Activated CD4-positive, alpha-beta T cell treated with anti-CD3 and anti-CD28 coated beads, Interleukin-2, Interleukin-4, amounts not matched to agents 100 ng/mL and 50 ng/mL, durations not matched to agents 16 hours and 8 hours (primary cell): Measurements from ENCODE around the gene PROKR2.

ENCODE experiments used
- DNase-seq: peaks from one replicate; pipeline ENCODE4 v3.0.0-alpha.2; 2020; ENCODE audit warnings: low spot score

The PROKR2 gene

GRCh38 chr20:5316188-5317158, at the start of gene PROKR2:
PROKR2 (minus strand) TSS chr20:5316954; CDS start chr20:5314369, 2,585 bp downstream.
- no peak for DNase-seq

- no peak for DNase-seq
Observed at GRCh38 chr20:5364997-5365597, 48.3 kb upstream of the PROKR2 start.

- DNase-seq = no peak
Observed at GRCh38 chr20:5364136-5364821, 47.5 kb upstream of the PROKR2 start.

- DNase-seq = no peak
Observed at GRCh38 chr20:5362771-5363170, 46.0 kb upstream of the PROKR2 start.

DNA sequence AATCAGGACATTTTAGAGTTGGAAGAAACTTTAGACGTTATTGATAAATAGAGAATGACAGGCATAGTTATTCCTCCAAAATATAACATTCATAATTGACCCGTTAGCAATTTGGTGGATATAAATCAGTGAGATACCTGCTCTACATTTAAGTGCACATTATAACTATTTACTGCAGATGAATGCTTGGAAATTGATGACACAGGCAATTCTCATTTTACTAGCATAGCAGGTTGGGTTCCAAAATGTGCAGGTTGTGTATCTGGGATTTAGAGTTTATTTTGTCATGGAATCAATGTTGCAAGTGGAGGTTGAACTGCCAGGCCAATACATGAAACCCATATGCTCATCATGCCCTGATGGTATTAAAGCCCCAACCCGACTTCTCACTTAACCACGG, 44.4 kb upstream of the PROKR2 start:
- no peak for DNase-seq

GRCh38 chr20:5357946-5358345, 41.2 kb upstream of the PROKR2 start:
- DNase-seq = no peak

- no peak for DNase-seq
Observed at GRCh38 chr20:5356941-5357340, 40.2 kb upstream of the PROKR2 start.

DNA sequence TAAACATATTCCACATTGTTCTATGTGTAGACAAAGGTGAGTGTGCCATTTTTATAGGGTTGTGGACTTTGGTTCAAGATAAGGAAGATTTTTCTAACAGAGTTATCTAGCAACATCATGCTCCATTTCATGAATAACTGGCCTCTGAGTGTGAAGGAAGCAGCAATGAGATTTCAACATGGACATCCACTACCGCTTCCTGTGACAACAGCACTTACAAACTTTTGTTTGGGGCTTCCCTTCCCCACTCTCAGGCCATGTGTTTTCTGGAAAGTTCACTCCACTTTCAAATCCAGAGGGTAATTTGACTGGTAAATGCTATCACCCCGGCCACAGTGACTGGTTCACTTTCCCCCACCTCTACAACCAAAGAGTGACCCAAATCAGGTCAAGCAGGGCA, 38.1 kb upstream of the PROKR2 start:
- no peak for DNase-seq

DNA sequence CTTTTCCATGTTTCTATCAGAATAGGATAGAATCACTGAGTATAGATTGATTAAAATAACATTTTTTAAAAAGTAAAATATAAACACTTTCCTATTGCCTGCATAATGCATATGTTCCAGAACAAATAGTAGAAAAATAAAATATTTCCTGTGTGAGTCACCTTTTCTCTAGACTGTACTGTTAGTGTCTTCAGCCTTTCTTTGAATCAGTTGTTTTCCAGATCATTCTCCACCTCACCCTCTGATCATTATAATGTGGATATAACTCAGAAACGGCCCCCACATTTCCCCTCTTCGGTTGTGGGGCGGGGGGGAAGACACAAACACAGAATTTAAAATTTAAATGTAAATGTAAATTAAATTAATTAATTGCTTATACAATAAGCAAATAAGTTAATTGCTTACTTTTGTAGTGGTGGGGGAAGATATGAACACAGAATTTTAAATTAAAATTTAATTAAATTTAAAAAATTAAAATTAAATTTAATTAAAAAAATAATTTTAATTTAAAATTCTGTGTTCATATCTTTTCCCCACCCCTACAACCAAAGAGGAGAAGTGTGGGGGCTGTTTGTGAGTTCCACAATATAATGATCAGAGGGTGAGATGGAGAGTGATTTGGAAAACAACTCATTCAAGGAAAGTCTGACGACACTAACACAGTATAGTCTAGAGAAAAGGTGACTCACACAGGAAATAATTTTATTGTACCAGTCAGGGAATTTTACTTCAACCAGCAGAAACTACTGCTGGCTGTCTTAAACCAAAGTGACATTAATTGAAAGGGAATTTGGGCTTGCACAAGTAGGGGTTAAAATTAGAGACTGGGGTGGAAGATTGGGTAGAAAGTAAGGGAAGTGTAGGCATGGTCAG, 37.1 kb upstream of the PROKR2 start:
- peak; percentile 18 for DNase-seq

GRCh38 chr20:5349448-5349847, 32.7 kb upstream of the PROKR2 start:
- DNase-seq = no peak

DNA sequence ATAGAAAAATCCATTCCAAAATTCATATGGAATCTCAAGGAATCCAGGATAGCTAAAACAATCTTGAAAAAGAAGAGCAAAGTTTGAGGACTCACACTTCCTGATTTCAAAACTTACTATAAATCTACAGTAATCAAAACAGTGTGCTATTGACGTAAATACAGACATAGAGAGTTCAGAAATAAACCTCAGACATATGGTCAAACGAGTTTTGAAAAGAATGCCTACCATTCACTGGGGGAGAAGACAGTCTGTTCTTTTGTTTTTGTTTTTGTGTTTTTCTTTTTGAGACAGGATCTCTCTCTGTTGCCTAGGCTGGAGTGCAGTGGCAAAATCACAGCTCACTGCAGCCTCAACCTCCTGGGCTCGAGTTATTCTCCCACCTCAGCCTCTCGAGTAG, 25.3 kb upstream of the PROKR2 start:
- DNase-seq = no peak

DNA sequence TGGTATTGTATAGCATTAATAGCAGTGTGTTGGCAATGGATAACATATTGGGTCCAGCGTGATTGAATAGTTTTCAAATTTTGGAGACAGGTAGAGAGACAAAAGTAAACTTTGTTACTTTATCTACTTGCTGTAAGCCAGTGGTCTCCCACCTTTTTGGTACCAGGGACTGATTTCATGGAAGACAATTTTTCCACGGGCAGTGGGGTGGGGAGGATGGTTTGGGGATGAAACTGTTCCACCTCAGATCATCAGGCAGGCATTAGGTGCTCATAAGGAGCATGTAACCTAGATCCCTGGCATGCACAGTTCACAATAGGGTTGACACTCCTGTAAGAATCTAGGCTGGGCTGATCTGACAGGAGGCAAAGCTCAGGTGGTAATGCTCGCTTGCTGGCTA, 14.6 kb upstream of the PROKR2 start:
- no peak for DNase-seq

- DNase-seq = no peak
Observed at GRCh38 chr20:5328268-5328667, 11.5 kb upstream of the PROKR2 start.

DNA sequence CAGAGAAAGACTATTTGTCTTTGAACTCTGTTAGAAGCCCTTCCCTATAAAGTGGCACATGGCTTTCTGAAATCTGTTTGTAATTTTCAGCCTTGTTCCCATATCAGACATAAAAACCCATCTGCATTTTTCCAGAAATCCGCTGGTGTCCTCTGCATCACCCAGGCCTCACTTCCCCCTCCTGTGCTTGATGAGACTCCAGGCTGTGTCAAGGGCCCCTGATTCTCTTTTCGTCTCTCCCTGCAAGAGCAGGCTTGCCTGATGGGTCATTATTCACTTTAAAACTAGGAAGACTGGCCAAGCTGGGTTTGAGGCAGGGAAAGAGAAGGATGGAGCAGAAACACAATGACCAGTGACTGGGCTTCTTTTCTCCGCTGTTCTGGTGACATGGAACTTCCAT, 10.6 kb upstream of the PROKR2 start:
- DNase-seq = no peak

DNA sequence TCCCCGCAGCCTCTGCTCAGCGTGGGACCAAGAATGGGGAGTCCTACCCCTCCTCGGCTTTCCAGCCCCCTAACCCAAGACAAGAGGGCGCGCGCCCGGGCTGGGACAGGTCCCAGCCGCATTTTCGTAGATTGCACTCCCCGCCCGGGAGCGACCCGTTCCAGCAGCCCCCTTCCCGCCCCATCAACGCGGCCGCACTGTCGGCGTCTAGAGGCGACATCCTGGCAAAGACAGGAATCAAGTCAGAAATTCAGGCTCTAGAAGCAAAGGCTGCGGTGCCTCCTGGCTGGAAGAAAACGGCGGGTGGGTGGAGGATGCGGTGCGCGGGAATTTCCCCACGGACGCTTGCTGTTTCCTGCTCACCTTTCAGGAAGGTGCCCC, 957 bp downstream of the PROKR2 start:
- DNase-seq = no peak

- DNase-seq = no peak
Observed at GRCh38 chr20:5313916-5314315, 2.8 kb downstream of the PROKR2 start.

DNA sequence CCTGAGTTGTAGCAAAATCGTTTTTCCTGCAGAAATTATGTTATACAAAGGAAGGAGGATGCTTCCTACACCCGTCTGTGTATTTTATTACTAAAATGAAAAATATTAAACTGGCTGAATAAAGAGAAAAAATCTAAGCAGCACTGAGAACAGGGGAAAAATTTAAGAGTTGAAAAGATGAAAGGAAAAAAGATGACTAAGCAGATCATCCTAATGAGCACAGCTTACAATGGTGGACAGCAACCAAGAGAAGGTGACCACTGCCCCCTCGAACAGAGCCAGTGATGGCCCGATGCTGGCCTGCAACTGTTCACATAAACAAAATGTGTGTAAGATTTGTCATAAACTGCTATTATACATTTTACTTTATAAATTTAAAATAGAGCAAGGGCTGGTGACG, 4.2 kb downstream of the PROKR2 start:
- no peak for DNase-seq

GRCh38 chr20:5309971-5310370, 6.8 kb downstream of the PROKR2 start:
- no peak for DNase-seq

- no peak for DNase-seq
Observed at GRCh38 chr20:5298811-5299210, 17.9 kb downstream of the PROKR2 start.

DNA sequence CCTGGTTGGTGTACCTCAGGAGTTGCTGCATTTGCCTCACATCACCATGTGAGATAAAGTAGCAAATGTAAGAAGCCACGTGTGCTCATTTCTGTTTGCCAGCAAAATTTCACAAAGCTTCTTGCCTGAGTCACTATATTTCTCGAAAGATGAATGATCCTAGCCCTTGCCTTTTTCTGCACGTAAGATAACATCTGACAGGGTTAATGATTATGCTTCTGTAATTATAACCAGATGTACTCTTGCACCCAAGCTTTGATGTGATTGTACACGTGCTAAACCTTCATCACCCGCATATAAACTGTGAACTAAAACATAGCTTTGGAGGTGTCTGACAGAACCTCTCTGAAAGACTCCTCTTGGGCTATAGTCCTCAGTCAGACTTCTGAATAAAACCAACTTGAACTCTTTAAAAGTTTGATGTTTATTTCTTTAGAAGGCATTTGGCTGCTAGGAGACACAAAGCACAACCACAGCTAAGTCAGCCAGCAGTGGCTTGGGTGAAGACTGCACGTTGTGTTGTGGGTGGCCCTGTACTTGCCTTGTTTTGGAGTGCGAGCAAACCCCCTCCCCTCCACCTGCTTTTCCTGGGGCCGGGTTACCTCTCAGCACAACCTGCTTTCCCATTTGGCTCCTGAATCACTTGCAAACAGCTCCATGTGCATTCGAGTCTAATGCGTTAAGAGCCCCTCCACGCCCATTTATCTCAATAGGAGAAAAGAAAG, 19.3 kb downstream of the PROKR2 start:
- DNase-seq = no peak

DNA sequence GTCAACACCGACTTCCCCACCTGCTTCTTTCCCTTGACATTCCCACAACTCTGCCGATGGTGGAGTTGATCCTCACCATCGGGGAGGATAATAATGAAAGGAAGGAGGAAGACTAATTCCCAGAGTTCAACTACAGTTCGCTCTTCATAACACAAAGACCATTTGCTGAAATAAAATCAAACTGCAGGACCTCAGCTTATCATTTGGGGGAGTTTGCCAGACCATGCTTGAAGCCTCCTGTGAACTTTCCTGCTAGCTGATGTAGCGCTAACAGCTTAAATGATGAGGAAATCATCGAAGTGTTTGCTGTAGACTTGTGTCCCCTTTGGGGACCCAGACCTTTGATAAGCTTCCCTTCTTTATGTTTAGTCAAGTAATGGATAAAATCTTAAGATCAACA, 26.2 kb downstream of the PROKR2 start:
- DNase-seq = no peak
